OCI-M2 (cell line): ENCODE results near the gene SLC9C1.

Experiments
- DNase-seq: peaks from one replicate; lab custom pipeline; 2025; ENCODE audit not compliant: unreplicated experiment; lab: John Stamatoyannopoulos, UW

Gene SLC9C1

GRCh38 chr3:112307557-112307956 lies 13.5 kb upstream of the SLC9C1 start:
- no peak for DNase-seq

GRCh38 chr3:112306825-112307224 lies 12.8 kb upstream of the SLC9C1 start:
- no peak for DNase-seq

- DNase-seq = no peak
Observed at GRCh38 chr3:112304611-112305010, 10.6 kb upstream of the SLC9C1 start.

DNA sequence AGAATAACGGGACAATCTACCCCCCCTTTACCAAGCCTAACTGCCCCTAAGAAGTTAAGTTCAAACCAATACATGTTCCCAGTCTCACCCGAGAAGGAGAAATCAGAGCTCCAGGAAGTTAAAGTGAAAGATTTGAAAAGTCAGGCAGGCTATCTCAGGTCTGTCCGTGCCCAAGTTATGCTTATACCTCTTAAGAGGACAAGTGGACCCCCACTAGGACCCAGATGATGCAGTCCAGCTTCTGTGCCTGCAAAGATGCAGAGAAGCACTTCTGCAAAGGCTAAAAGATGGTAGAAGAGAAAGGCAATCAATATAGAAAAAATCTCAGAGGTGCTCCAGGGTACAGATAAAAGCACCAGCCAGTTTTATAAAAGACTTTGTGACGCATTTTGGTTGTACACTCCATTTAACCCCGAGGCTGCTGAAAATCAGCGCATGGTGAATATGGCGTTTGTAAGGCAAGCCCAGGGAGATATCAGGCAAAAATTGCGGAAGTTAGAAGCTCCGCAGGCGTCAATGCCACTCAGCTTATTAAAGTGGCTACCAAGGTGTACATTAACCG lies 9.8 kb upstream of the SLC9C1 start:
- DNase-seq = no peak

- no peak for DNase-seq
Observed at GRCh38 chr3:112302881-112303763, 9.1 kb upstream of the SLC9C1 start.

- no peak for DNase-seq
Observed at GRCh38 chr3:112302150-112302830, 8.3 kb upstream of the SLC9C1 start.

DNA sequence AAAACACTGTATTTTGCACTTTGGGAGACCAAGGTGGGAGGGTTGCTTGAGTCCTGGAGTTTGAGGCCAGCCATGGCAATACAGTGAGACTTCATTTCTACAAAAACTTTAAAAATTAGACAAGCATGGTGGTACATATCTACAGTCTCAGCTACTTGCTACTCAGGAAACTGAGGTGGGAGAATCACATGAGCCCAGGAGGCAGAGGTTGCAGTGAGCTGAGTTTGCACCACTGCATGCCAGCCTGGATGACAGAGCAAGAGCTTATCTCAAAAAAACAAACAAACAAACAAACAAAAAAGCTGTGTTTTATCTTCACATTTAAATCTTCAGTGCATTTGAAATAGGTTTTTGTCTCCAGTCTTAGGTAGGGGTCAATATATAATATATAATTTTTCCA lies 4.8 kb upstream of the SLC9C1 start:
- DNase-seq = no peak

DNA sequence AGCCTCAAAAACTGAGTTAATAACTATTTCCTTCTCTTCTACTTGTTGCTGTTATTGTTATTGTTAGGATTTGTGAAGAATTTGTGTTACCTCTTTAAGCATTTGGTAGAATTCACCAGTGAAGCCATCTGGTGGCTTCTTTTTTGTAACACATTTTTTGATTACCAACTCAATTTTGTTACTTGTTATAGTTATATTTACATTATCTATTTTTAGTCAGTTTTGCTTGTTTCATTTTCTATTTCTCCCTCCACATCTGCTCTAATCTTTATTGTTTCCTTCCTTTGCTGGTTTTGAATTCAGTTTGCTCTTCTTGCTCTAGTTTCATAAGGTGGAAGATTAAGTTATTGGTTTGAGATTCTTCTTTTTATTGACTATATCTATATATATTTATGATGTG lies 3.7 kb upstream of the SLC9C1 start:
- no peak for DNase-seq

DNA sequence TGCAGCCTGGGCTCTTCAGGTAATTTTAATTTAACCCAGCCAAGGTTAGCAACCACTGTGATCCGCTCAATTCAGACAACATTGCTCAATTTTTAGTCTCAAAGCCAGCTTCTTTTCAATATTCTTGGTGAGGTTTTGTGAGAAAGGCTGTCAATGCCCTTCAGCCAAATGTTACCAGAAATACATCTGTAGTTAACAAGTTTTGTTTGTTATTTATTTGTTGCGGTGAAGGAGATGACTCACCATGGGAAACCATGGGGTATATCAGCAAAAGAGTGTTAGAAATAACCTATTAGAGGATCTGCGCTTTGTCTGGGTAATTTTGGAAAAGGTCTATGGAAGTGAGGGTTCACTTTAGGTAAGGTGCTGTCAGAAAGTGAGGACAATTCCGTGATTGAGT lies 5.0 kb downstream of the SLC9C1 start:
- DNase-seq = no peak

DNA sequence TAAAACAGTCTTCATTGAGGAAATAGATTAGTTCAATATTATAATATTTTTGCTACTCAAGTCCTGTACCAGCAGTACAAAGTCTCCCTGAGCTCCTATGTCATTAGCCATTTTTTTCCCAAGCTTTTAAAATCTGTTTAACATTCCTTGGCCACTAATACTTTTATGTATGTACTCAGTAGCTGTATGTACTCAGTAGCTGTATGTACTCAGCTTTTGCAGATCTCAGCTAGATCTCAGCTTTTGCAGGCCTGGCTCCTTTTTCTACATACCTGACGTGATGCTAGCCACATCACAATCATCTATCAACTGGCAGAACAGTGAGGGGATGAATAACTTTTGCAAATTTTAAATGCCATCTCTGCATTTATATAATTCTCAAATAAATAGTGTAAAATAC lies 13.8 kb downstream of the SLC9C1 start:
- no peak for DNase-seq

GRCh38 chr3:112273536-112273935 lies 20.5 kb downstream of the SLC9C1 start:
- DNase-seq = no peak

DNA sequence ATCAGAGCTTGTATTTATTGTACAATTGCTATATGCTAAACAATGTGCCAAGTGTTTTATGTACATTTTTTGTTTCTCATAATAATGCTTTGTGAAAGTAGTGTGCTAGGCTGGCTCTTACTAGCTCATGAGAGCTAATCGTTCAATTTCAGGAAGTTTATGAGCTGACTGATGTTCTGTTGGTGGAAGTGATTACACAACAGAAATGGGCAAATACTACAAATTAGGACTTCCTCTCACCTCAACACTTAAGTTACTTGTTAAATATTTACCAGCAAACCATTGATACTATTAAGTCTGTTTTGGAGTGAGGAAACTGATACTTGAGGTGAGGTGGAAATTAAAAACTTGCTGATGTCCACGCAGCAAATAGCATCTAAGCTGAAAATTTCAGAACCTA lies 32.3 kb downstream of the SLC9C1 start:
- no peak for DNase-seq

DNA sequence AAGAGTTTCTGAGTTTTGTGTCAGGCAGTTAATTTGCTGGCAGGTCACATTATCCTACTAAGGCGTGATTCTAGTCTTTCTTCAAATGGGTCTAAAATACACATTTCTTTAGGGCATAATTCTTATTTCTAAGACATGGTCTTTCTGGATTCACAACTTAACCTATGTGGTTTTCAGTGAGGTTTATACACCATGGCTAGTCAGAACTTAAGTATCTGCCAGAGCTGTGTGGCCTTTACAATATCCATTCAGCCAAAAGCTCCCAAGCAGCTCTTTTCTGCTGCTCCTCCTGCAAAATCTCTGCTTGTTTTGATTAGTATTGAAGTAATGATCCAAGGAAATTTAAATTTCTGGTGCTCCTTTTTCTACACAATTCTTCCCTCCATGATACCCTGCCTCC lies 33.5 kb downstream of the SLC9C1 start:
- DNase-seq = no peak

DNA sequence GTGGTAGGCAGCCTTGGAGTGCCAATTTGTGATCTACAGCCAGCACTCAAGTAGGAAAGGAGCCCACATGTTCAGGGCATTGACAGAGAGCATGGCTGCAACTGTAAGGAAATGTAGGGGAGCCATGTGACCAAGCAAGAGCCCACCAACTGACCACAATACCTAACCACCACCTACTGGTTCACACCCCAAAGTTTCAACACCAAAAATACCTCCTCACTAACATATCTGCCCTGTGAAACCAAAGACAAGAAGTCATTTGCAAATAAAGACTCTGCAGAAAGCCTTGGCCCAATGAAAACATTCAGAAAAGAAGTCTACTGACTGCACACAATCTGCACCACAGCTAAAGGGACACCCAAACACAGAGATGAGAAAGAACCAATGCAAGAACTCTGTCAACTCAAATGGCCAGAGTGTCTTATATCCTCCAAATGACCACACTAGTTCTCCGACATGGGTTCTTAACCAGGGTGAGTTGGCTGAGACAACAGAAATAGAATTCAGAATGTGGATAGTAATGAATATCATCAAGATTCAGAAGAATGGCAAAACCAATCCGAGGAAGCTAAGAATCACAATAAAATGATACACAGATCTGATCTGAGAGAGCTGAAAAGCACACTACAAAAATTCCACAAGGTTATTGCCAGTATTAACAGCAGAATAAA lies 40.6 kb downstream of the SLC9C1 start:
- no peak for DNase-seq

DNA sequence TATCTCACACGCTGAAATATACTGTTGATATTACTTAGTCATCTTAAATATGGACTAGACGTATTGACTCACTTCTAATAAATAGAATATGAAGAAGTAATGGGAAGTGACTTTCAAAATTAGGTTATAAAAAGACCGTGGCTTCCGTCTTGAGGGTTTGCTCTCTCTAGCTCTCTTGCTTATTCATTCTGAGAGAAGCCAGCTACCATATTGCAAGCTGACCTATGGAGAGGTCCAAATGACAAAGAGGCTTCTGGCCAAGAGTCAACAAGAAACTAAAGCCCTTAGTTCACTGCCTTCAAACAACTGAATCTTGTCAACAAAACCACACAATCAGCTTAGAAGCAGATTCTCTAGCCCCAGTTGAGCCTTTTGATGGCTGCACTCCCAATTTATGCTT lies 46.1 kb downstream of the SLC9C1 start:
- no peak for DNase-seq

- DNase-seq = no peak
Observed at GRCh38 chr3:112247350-112247749, 46.7 kb downstream of the SLC9C1 start.

DNA sequence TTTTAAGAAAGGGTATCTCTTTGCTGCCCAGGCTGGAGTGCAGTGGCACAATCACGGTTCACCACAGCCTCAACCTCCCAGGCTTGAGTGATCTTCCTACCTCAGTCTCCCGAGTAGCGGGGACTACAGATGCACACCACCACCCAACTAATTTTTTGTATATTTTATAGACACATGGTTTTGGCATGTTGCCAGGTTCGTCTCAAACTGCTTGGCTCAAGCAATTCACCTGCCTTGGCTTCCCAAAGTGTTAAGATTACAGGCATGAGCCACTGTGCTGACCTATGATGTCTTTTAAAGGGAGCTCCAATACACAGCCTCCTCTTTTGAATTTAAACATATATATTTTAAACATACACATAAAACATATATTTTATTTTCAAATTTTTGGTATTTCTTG lies 60.9 kb downstream of the SLC9C1 start:
- no peak for DNase-seq

- no peak for DNase-seq
Observed at GRCh38 chr3:112231727-112232126, 62.3 kb downstream of the SLC9C1 start.

DNA sequence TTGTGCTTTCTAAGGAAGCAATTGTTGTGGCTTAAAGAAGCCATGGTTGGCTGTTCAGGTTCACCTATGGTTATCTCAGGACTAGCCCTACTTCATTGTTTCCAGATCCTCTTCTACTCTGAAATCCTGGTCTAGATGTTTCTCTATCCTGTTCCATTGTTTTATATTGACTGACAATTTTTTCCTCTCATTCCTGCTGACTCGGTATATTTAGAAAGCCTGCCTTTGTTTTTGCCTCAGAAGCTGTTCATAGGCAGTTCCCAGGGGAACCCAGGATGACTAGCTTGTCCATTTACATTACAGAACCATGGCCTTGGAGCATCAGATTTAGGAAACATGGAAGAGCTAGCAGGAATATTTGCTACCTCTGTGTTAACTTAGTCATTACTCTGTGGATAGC lies 64.0 kb downstream of the SLC9C1 start:
- no peak for DNase-seq

GRCh38 chr3:112228786-112229185 lies 65.2 kb downstream of the SLC9C1 start:
- DNase-seq = no peak

GRCh38 chr3:112200317-112200666 lies 93.7 kb downstream of the SLC9C1 start:
- DNase-seq = no peak
